ENCODE measurements around the gene ZNF185.

ZNF185 gene

GRCh38 chrX:152897222-152898131 is at the start of gene ZNF185:
Gene ZNF185 (plus strand): TSS chrX:152898067. CDS start chrX:152914490, 16,423 bp downstream.
- DNase-seq, result no peak

GRCh38 chrX:152850465-152850864 is 47.4 kb upstream of the ZNF185 start:
- DNase-seq, result no peak

GRCh38 chrX:152853986-152854385 is 43.9 kb upstream of the ZNF185 start:
- DNase-seq, result no peak

- DNase-seq, result no peak
Observed at GRCh38 chrX:152861116-152861515, 36.8 kb upstream of the ZNF185 start.

- DNase-seq, result no peak
Observed at GRCh38 chrX:152861826-152862225, 36.0 kb upstream of the ZNF185 start.

GRCh38 chrX:152865232-152865920 is 32.5 kb upstream of the ZNF185 start:
- no peak for DNase-seq

GRCh38 chrX:152866386-152866785 is 31.5 kb upstream of the ZNF185 start:
- DNase-seq, result no peak

- DNase-seq, result no peak
Observed at GRCh38 chrX:152869972-152870371, 27.9 kb upstream of the ZNF185 start.

GRCh38 chrX:152871260-152871659 is 26.6 kb upstream of the ZNF185 start:
- DNase-seq, result no peak

- no peak for DNase-seq
Observed at GRCh38 chrX:152872522-152872921, 25.3 kb upstream of the ZNF185 start.

GRCh38 chrX:152873361-152873760 is 24.5 kb upstream of the ZNF185 start:
- DNase-seq, result no peak

GRCh38 chrX:152876931-152877840 is 20.7 kb upstream of the ZNF185 start:
- DNase-seq, result no peak

- no peak for DNase-seq
Observed at GRCh38 chrX:152878976-152879755, 18.7 kb upstream of the ZNF185 start.

- no peak for DNase-seq
Observed at GRCh38 chrX:152881289-152881688, 16.6 kb upstream of the ZNF185 start.

GRCh38 chrX:152884171-152884570 is 13.7 kb upstream of the ZNF185 start:
- no peak for DNase-seq

GRCh38 chrX:152886716-152887115 is 11.2 kb upstream of the ZNF185 start:
- DNase-seq, result no peak

- no peak for DNase-seq
Observed at GRCh38 chrX:152892499-152892898, 5.4 kb upstream of the ZNF185 start.

GRCh38 chrX:152892999-152893891 is 4.6 kb upstream of the ZNF185 start:
- no peak for DNase-seq

GRCh38 chrX:152893980-152894610 is 3.8 kb upstream of the ZNF185 start:
- no peak for DNase-seq

- no peak for DNase-seq
Observed at GRCh38 chrX:152895121-152895520, 2.7 kb upstream of the ZNF185 start.

Data from activated T-cell treated with anti-CD3 and anti-CD28 coated beads, Interleukin-2, amount 50 U/mL, for 1 hour (primary cell).